H9 (cell line): ENCODE data around the gene SUFU. TPM values are rescaled to one million over a fixed set of nuclear protein-coding genes. Genes with fewer than 3 reads are reported as not detected.
A peak's percentile ranks its signal among the peaks of the same experiment; 100 is the strongest.

Experiments
- DNase-seq: peaks from one replicate; pipeline ENCODE4 v3.0.0-alpha.2; 2017
- H2AFZ ChIP-seq: one replicate; pipeline ENCODE4 v1.6.1; 2013; ENCODE audit warnings: mild to moderate bottlenecking, low read length, control low read depth, moderate library complexity
- H2AK5ac ChIP-seq: 2 replicates; pipeline ENCODE4 v1.6.1; 2013; ENCODE audit warnings: low read length, control low read depth, mixed read lengths; ENCODE audit not compliant: insufficient read length
- H2BK120ac ChIP-seq: one replicate; pipeline ENCODE4 v1.6.1; 2013; ENCODE audit warnings: low read depth, mild to moderate bottlenecking, low read length, control low read depth, inconsistent platforms; ENCODE audit not compliant: poor library complexity, severe bottlenecking
- H2BK12ac ChIP-seq: 2 replicates; pipeline ENCODE4 v1.6.1; 2013; ENCODE audit warnings: low read length, control low read depth, mixed read lengths, low read depth; ENCODE audit not compliant: insufficient read length
- H2BK15ac ChIP-seq: 2 replicates; pipeline ENCODE4 v1.6.1; 2013; ENCODE audit warnings: low read depth, low read length, control low read depth
- H2BK20ac ChIP-seq: one replicate; pipeline ENCODE4 v1.6.1; 2013; ENCODE audit warnings: low read depth, mild to moderate bottlenecking, low read length, control low read depth, inconsistent platforms; ENCODE audit not compliant: poor library complexity, severe bottlenecking
- H2BK5ac ChIP-seq: 2 replicates; pipeline ENCODE4 v1.6.1; 2013; ENCODE audit warnings: low read length, control low read depth, mixed read lengths; ENCODE audit not compliant: insufficient read length
- H3K14ac ChIP-seq: 2 replicates; pipeline ENCODE4 v1.6.1; 2013; ENCODE audit warnings: low read length, control low read depth; ENCODE audit not compliant: insufficient read depth
- H3K18ac ChIP-seq: 2 replicates; pipeline ENCODE4 v1.6.1; 2013; ENCODE audit warnings: low read depth, mild to moderate bottlenecking, mixed read lengths, low read length, control low read depth; ENCODE audit not compliant: insufficient read length
- H3K23ac ChIP-seq: 2 replicates; pipeline ENCODE4 v1.6.1; 2013; ENCODE audit warnings: low read length, control low read depth, mixed read lengths, low read depth; ENCODE audit not compliant: insufficient read length
- H3K23me2 ChIP-seq: 2 replicates; pipeline ENCODE4 v1.6.1; 2013; ENCODE audit warnings: low read depth, mild to moderate bottlenecking, mixed read lengths, low read length, control low read depth; ENCODE audit not compliant: insufficient read length, poor library complexity, severe bottlenecking
- H3K27ac ChIP-seq: 2 replicates; pipeline ENCODE4 v1.5.1; 2013; ENCODE audit warnings: low read length, control low read depth, mixed read lengths, low read depth; ENCODE audit not compliant: insufficient read length
- H3K27me3 ChIP-seq: 2 replicates; pipeline ENCODE4 v1.6.1; 2013; ENCODE audit warnings: low read length, control low read depth, inconsistent platforms; ENCODE audit not compliant: insufficient read depth
- H3K4ac ChIP-seq: 2 replicates; pipeline ENCODE4 v1.6.1; 2013; ENCODE audit warnings: low read depth, mild to moderate bottlenecking, control low read depth, inconsistent platforms, low read length, moderate library complexity
- H3K4me1 ChIP-seq: 2 replicates; pipeline ENCODE4 v1.6.1; 2013; ENCODE audit warnings: low read length, control low read depth, inconsistent platforms; ENCODE audit not compliant: insufficient read depth
- H3K4me2 ChIP-seq: 2 replicates; pipeline ENCODE4 v1.6.1; 2013; ENCODE audit warnings: low read length, control low read depth, mixed read lengths; ENCODE audit not compliant: insufficient read length, insufficient read depth
- H3K56ac ChIP-seq: 2 replicates; pipeline ENCODE4 v1.6.1; 2013; ENCODE audit warnings: low read depth, mild to moderate bottlenecking, mixed read lengths, low read length, control low read depth; ENCODE audit not compliant: insufficient read length
- H3K79me1 ChIP-seq: 2 replicates; pipeline ENCODE4 v1.6.1; 2013; ENCODE audit warnings: low read depth, mild to moderate bottlenecking, moderate library complexity, low read length, control low read depth, inconsistent platforms; ENCODE audit not compliant: insufficient read depth, poor library complexity, severe bottlenecking
- H3K79me2 ChIP-seq: 2 replicates; pipeline ENCODE4 v1.6.1; 2013; ENCODE audit warnings: low read length, control low read depth, inconsistent platforms; ENCODE audit not compliant: insufficient read depth
- H3K9ac ChIP-seq: 2 replicates; pipeline ENCODE4 v1.6.1; 2013; ENCODE audit warnings: low read length, control low read depth, mixed read lengths; ENCODE audit not compliant: insufficient read length; ENCODE audit errors: extremely low read depth
- H3K9me3 ChIP-seq: one replicate; pipeline ENCODE4 v1.6.1; 2013; ENCODE audit warnings: low read depth, low read length, inconsistent platforms; ENCODE audit not compliant: control insufficient read depth
- H3T11ph ChIP-seq: one replicate; pipeline ENCODE4 v1.6.1; 2013; ENCODE audit warnings: mild to moderate bottlenecking, low read length, control low read depth, inconsistent platforms
- H4K20me1 ChIP-seq: one replicate; pipeline ENCODE4 v1.6.1; 2013; ENCODE audit not compliant: control insufficient read depth, insufficient read length, insufficient read depth
- H4K5ac ChIP-seq: 2 replicates; pipeline ENCODE4 v1.6.1; 2013; ENCODE audit warnings: low read depth, mild to moderate bottlenecking, mixed read lengths, low read length, control low read depth; ENCODE audit not compliant: insufficient read length
- H4K8ac ChIP-seq: replicated peaks from 2 replicates; pipeline ENCODE4 v1.6.1; 2013; ENCODE audit warnings: low read length, control low read depth, mixed read lengths, low read depth; ENCODE audit not compliant: insufficient read length
- H4K91ac ChIP-seq: 2 replicates; pipeline ENCODE4 v1.6.1; 2013; ENCODE audit warnings: low read depth, mild to moderate bottlenecking, moderate library complexity, mixed read lengths, low read length, control low read depth; ENCODE audit not compliant: insufficient read length
- H3K27ac Mint-ChIP-seq, 3 experiments: 2 replicates in 2 of 3; 3 replicates in 1 of 3; pipeline ENCODE4 v1.8.0; 2020 to 2021; ENCODE audit warnings: mixed read lengths in 3 of 3, mild to moderate bottlenecking in 1 of 3, moderate library complexity in 1 of 3
- H3K27me3 Mint-ChIP-seq: 2 replicates; pipeline ENCODE4 v1.8.0; 2021; ENCODE audit warnings: low read depth, mild to moderate bottlenecking, moderate library complexity, mixed read lengths
- H3K36me3 Mint-ChIP-seq, 3 experiments: 2 replicates in 2 of 3; 3 replicates in 1 of 3; pipeline ENCODE4 v1.8.0; 2020 to 2021; ENCODE audit warnings: low read depth in 3 of 3, mixed read lengths in 3 of 3; ENCODE audit not compliant: insufficient read depth in 1 of 3
- H3K4me1 Mint-ChIP-seq, 2 experiments: 2 replicates each; pipeline ENCODE4 v1.8.0; 2020; ENCODE audit warnings: mixed read lengths in 2 of 2
- H3K4me3 Mint-ChIP-seq, 2 experiments: 2 replicates in 1 of 2; 3 replicates in 1 of 2; pipeline ENCODE4 v1.8.0; 2020 to 2021; ENCODE audit warnings: mild to moderate bottlenecking in 2 of 2, mixed read lengths in 2 of 2, moderate library complexity in 1 of 2
- H3K9me3 Mint-ChIP-seq, 2 experiments: 2 replicates in 1 of 2; 3 replicates in 1 of 2; pipeline ENCODE4 v1.8.0; 2020; ENCODE audit warnings: mild to moderate bottlenecking in 2 of 2, mixed read lengths in 2 of 2, moderate library complexity in 1 of 2
- WGBS: extraction: QIAGEN DNeasy Blood & Tissue Kit; methylation state at CpG from one replicate; pipeline ENCODE4 v1.1.7; 2013; ENCODE audit warnings: missing lambda C conversion rate, low lambda C conversion rate, mixed read lengths; ENCODE audit not compliant: insufficient read length; ENCODE audit errors: extremely low coverage; 5-methylcytosine and 5-hydroxymethylcytosine counted together
- total RNA-seq: library from RNA; stranded (reverse); gene quantifications from 2 replicates; pipeline ENCODE4 v1.2.1, GENCODE V29; 2021
- TF ChIP-seq, protein P1 (sequence below): fragments of 200-600 bp; sonication (generic); conservative IDR thresholded peaks from 3 replicates; pipeline ENCODE4 v1.8.0; 2021; ENCODE audit warnings: antibody characterized with exemption, mild to moderate bottlenecking

SUFU gene
- total RNA-seq, 1 experiment from 2014 or later, result 9.5 TPM

DNA sequence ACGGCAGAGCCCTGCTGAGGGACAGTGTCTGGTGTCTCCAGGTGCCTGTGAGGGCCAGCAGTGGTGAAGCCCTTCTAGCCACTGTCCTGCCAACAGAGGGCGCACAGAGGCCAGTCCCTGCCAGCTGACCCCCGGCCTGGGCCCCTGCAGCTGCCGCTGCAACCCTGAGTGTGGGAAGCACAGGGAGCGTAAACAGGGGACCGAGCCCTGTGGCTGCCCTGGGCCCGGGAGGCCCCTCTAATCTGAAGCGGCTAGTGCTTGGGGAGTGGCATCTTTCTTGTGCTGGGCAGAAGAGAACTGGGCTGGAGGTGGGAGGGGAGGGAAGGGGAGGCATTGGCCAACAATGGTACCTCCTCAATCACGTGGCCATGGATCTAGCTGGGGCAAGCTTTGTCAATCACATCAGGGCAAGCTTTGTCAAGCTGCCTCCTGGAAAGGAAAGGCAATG is 175.1 kb downstream of the SUFU start:
- Histone ChIP-seq H3T11ph (no peak overlapping the region), H3K4me2 (no peak overlapping the region), H2BK20ac (no peak overlapping the region), H2BK12ac (no peak overlapping the region), H3K4ac (no peak overlapping the region), H3K27me3 (no peaks in the 10 kb centered on the region), H3K27ac (no peak overlapping the region), H2BK15ac (no peak overlapping the region), H3K14ac (no peak overlapping the region), H2BK120ac (no peak overlapping the region), H4K5ac (no peak overlapping the region), H3K9ac (no peak overlapping the region), H3K9me3 (no peaks in the 10 kb centered on the region), H3K56ac (no peak overlapping the region), H3K4me1 (peaks cover 14% of the 10 kb centered on the region; the same call in 1 of the 2 replicates), H4K91ac (no peak overlapping the region), H2AK5ac (no peak overlapping the region), H3K23ac (no peak overlapping the region), H2BK5ac (no peak overlapping the region), H2AFZ (no peak overlapping the region), H4K20me1 (no peaks in the 10 kb centered on the region), H3K79me1 (no peaks in the 10 kb centered on the region), H3K18ac (no peak overlapping the region), H4K8ac (no peak overlapping the region), H3K79me2 (no peaks in the 10 kb centered on the region), H3K23me2 (no peaks in the 10 kb centered on the region)
- WGBS, result no CpG with 5 or more reads among the region's 9 CpGs
- peaks cover 56 to 62% of the 10 kb centered on the region in 2 experiments for H3K4me1 Mint-ChIP-seq
- no peaks in the 10 kb centered on the region for H3K9me3 Mint-ChIP-seq
- TF ChIP-seq, protein P1, sequence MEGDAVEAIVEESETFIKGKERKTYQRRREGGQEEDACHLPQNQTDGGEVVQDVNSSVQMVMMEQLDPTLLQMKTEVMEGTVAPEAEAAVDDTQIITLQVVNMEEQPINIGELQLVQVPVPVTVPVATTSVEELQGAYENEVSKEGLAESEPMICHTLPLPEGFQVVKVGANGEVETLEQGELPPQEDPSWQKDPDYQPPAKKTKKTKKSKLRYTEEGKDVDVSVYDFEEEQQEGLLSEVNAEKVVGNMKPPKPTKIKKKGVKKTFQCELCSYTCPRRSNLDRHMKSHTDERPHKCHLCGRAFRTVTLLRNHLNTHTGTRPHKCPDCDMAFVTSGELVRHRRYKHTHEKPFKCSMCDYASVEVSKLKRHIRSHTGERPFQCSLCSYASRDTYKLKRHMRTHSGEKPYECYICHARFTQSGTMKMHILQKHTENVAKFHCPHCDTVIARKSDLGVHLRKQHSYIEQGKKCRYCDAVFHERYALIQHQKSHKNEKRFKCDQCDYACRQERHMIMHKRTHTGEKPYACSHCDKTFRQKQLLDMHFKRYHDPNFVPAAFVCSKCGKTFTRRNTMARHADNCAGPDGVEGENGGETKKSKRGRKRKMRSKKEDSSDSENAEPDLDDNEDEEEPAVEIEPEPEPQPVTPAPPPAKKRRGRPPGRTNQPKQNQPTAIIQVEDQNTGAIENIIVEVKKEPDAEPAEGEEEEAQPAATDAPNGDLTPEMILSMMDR, result peak; percentile 86
- H3K36me3 Mint-ChIP-seq, result peaks cover 10 to 30% (median 22%) of the 10 kb centered on the region in 3 experiments; a peak in 6 of 7 replicates
- H3K27me3 Mint-ChIP-seq, result no peaks in the 10 kb centered on the region
- H3K4me3 Mint-ChIP-seq, result peak overlapping the region; percentile 34 to 53; a peak in 4 of 5 replicates
- peak overlapping the region; percentile 83 to 93 (median 90); a peak in 6 of 7 replicates for H3K27ac Mint-ChIP-seq
- DNase-seq, result peak; percentile 93
